Measurements from ENCODE around the gene SMCO3.
A peak's percentile ranks its signal among the peaks of the same experiment; 100 is the strongest.

The SMCO3 gene

DNA sequence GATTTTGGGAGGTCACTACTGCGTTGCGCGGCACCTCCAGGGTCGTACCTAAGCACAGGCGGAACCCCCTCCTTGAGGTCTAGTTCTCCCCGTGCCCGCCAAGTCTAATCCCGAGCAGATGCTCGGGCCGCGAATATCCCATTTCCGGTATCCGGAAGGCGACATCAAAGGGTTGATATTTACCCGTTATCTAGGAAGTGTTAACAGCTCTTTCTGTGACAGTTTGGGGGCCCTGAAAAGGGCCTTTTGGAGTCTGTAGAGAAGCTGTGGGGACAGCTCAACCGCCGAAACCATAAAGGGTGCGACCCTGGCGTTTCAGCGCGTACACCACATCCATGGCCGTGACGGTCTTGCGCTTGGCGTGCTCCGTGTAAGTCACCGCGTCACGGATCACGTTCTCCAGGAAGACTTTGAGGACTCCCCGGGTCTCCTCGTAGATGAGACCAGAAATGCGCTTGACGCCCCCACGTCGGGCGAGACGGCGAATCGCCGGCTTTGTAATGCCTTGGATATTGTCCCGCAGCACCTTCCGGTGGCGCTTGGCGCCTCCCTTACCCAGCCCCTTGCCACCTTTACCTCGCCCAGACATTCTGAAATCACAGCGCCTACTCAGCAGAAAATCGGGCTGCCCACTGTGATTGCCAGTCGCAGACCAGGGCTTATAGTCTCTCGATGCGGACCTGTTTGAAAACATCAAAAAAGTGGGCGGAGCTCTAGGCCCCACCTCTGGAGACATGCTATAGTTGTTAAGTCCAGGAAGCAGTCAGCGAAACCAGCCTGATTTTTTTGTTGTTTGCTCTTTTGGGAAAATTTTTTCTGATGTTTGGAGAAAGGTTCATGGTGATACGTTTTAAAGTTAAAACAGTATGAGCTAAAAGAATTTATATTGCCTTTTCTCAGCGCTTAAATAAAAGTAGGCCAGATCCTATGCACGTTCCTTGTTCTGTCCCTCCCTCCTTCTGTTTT lies 43.2 kb downstream of the SMCO3 start (continued):
- TF ChIP-seq, protein P1, sequence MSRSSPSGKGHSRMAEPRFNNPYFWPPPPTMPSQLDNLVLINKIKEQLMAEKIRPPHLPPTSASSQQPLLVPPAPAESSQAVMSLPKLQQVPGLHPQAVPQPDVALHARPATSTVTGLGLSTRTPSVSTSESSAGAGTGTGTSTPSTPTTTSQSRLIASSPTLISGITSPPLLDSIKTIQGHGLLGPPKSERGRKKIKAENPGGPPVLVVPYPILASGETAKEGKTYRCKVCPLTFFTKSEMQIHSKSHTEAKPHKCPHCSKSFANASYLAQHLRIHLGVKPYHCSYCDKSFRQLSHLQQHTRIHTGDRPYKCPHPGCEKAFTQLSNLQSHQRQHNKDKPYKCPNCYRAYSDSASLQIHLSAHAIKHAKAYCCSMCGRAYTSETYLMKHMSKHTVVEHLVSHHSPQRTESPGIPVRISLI (tag by site-specific recombination; IDR thresholded peaks at IDR 0.05): peak; percentile 68
- TF ChIP-seq SALL2 (tag by site-specific recombination; IDR thresholded peaks at IDR 0.05; ENCODE audit: borderline replicate concordance): no peak
- no peak for TF ChIP-seq ZNF239 (tag by site-specific recombination; IDR thresholded peaks at IDR 0.05)
- TF ChIP-seq ZNF660 (tag by site-specific recombination; IDR thresholded peaks at IDR 0.05): peak; percentile 92
- TF ChIP-seq, protein P2, sequence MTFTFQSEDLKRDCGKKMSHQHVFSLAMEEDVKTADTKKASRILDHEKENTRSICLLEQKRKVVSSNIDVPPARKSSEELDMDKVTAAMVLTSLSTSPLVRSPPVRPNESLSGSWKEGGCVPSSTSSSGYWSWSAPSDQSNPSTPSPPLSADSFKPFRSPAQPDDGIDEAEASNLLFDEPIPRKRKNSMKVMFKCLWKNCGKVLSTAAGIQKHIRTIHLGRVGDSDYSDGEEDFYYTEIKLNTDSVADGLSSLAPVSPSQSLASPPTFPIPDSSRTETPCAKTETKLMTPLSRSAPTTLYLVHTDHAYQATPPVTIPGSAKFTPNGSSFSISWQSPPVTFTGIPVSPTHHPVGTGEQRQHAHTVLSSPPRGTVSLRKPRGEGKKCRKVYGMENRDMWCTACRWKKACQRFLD (tag by site-specific recombination; IDR thresholded peaks at IDR 0.05): no peak
- no peak for TF ChIP-seq ZNF560 (tag by site-specific recombination; IDR thresholded peaks at IDR 0.05; ENCODE audit: borderline replicate concordance)
- TF ChIP-seq ZNF214 (tag by site-specific recombination; IDR thresholded peaks at IDR 0.05; ENCODE audit: borderline replicate concordance): no peak
- TF ChIP-seq YY2 (tag by site-specific recombination; IDR thresholded peaks at IDR 0.05): no peak
- no peak for TF ChIP-seq ZNF677 (tag by site-specific recombination; IDR thresholded peaks at IDR 0.05)
- TF ChIP-seq ZSCAN16 (tag by site-specific recombination; IDR thresholded peaks at IDR 0.05): 0 out of 2 replicates have a peak, but pooled peaks have one; percentile 10
- TF ChIP-seq ZIC2 (tag by site-specific recombination; IDR thresholded peaks at IDR 0.05): peak; percentile 57; the same call in 1 of the 2 replicates
- TF ChIP-seq ZNF404 (tag by site-specific recombination; IDR thresholded peaks at IDR 0.05): no peak
- TF ChIP-seq ZNF324 (tag by site-specific recombination; IDR thresholded peaks at IDR 0.05): no peak
- peak; percentile 80; the same call in 1 of the 2 replicates for TF ChIP-seq ZNF391 (tag by site-specific recombination; IDR thresholded peaks at IDR 0.05; ENCODE audit: borderline replicate concordance, low read depth)
- TF ChIP-seq ZNF311 (tag by site-specific recombination; IDR thresholded peaks at IDR 0.05; ENCODE audit: borderline replicate concordance): no peak
- no peak for TF ChIP-seq ZSCAN23 (tag by site-specific recombination; IDR thresholded peaks at IDR 0.05)
- no peak; the same call in 1 of the 2 replicates for TF ChIP-seq ZNF184 (tag by site-specific recombination; IDR thresholded peaks at IDR 0.05)
- TF ChIP-seq ZNF423 (tag by site-specific recombination; IDR thresholded peaks at IDR 0.05): no peak
- TF ChIP-seq, protein P3, sequence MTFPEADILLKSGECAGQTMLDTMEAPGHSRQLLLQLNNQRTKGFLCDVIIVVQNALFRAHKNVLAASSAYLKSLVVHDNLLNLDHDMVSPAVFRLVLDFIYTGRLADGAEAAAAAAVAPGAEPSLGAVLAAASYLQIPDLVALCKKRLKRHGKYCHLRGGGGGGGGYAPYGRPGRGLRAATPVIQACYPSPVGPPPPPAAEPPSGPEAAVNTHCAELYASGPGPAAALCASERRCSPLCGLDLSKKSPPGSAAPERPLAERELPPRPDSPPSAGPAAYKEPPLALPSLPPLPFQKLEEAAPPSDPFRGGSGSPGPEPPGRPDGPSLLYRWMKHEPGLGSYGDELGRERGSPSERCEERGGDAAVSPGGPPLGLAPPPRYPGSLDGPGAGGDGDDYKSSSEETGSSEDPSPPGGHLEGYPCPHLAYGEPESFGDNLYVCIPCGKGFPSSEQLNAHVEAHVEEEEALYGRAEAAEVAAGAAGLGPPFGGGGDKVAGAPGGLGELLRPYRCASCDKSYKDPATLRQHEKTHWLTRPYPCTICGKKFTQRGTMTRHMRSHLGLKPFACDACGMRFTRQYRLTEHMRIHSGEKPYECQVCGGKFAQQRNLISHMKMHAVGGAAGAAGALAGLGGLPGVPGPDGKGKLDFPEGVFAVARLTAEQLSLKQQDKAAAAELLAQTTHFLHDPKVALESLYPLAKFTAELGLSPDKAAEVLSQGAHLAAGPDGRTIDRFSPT (tag by site-specific recombination; IDR thresholded peaks at IDR 0.05): peak; percentile 95
- TF ChIP-seq KLF16 (tag by site-specific recombination; IDR thresholded peaks at IDR 0.05): peak; percentile 69; the same call in 1 of the 2 replicates
- no peak for TF ChIP-seq BCL11B (tag by site-specific recombination; IDR thresholded peaks at IDR 0.05; ENCODE audit: low read depth)
- TF ChIP-seq ZNF174 (tag by site-specific recombination; IDR thresholded peaks at IDR 0.05): no peak
- no peak for TF ChIP-seq KLF7 (tag by site-specific recombination; IDR thresholded peaks at IDR 0.05; ENCODE audit: borderline replicate concordance)
- TF ChIP-seq, protein P4, sequence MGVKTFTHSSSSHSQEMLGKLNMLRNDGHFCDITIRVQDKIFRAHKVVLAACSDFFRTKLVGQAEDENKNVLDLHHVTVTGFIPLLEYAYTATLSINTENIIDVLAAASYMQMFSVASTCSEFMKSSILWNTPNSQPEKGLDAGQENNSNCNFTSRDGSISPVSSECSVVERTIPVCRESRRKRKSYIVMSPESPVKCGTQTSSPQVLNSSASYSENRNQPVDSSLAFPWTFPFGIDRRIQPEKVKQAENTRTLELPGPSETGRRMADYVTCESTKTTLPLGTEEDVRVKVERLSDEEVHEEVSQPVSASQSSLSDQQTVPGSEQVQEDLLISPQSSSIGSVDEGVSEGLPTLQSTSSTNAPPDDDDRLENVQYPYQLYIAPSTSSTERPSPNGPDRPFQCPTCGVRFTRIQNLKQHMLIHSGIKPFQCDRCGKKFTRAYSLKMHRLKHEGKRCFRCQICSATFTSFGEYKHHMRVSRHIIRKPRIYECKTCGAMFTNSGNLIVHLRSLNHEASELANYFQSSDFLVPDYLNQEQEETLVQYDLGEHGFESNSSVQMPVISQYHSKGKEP (tag by site-specific recombination; IDR thresholded peaks at IDR 0.05): 0 out of 2 replicates have a peak, but pooled peaks have one; percentile 5
- no peak for TF ChIP-seq BCL6B (tag by site-specific recombination; IDR thresholded peaks at IDR 0.05)
- TF ChIP-seq ZNF785 (tag by site-specific recombination; IDR thresholded peaks at IDR 0.05): no peak
- TF ChIP-seq ZNF776 (tag by site-specific recombination; IDR thresholded peaks at IDR 0.05; ENCODE audit: borderline replicate concordance): no peak
- no peak for TF ChIP-seq ZNF138 (tag by site-specific recombination; IDR thresholded peaks at IDR 0.05; ENCODE audit: borderline replicate concordance)
- TF ChIP-seq KLF17 (tag by site-specific recombination; IDR thresholded peaks at IDR 0.05): peak; percentile 63
- no peak for TF ChIP-seq ZNF521 (tag by site-specific recombination; IDR thresholded peaks at IDR 0.05)

Measured in HEK293 (cell line).